Osteocyte (in vitro differentiated cells): ENCODE measurements around the gene KDM4B. TPM values are rescaled to one million over a fixed set of nuclear protein-coding genes. Genes with fewer than 3 reads are reported as not detected.
"Not testable (repeated sequence)": the region's sequence is repeated elsewhere in the genome, so short reads cannot be mapped to it uniquely, and the experiment has no call there.

Experiments used
- DNase-seq: peaks from one replicate; pipeline ENCODE4 v3.0.0; 2021; ENCODE audit warnings: mixed read lengths; ENCODE audit not compliant: unreplicated experiment; ENCODE audit errors: extremely low spot score
- H3K27ac Mint-ChIP-seq: one replicate; pipeline ENCODE4 v1.8.0; 2021; ENCODE audit warnings: mild to moderate bottlenecking, mixed read lengths; ENCODE audit not compliant: unreplicated experiment
- H3K27me3 Mint-ChIP-seq: one replicate; pipeline ENCODE4 v1.8.0; 2021; ENCODE audit warnings: mixed read lengths; ENCODE audit not compliant: unreplicated experiment
- H3K36me3 Mint-ChIP-seq: one replicate; pipeline ENCODE4 v1.8.0; 2021; ENCODE audit warnings: mixed read lengths; ENCODE audit not compliant: unreplicated experiment
- H3K4me1 Mint-ChIP-seq: one replicate; pipeline ENCODE4 v1.8.0; 2021; ENCODE audit warnings: mixed read lengths; ENCODE audit not compliant: unreplicated experiment
- H3K4me3 Mint-ChIP-seq: one replicate; pipeline ENCODE4 v1.8.0; 2021; ENCODE audit warnings: mild to moderate bottlenecking, moderate library complexity, mixed read lengths; ENCODE audit not compliant: unreplicated experiment
- H3K9me3 Mint-ChIP-seq: one replicate; pipeline ENCODE4 v1.8.0; 2021; ENCODE audit warnings: mixed read lengths; ENCODE audit not compliant: unreplicated experiment
- total RNA-seq: library from RNA; stranded (reverse); gene quantifications from 2 replicates; pipeline ENCODE4 v1.2.1, GENCODE V29; 2021
- TF ChIP-seq, protein P1 (sequence below): fragments of 200-600 bp; sonication (generic); IDR thresholded peaks from 2 replicates; pipeline ENCODE4 v1.5.0; 2021; ENCODE audit warnings: antibody characterized with exemption, mild to moderate bottlenecking, moderate library complexity

Gene KDM4B
- total RNA-seq, 1 donor from 2014 or later: 49.0 TPM

GRCh38 chr19:5026706-5027273 is 57.9 kb downstream of the KDM4B start:
- DNase-seq: no peak
- H3K4me1 Mint-ChIP-seq: peaks cover 40% of the 10 kb centered on the region

GRCh38 chr19:5028229-5028886 is 59.4 kb downstream of the KDM4B start:
- Mint-ChIP-seq H3K36me3 (no peaks in the 10 kb centered on the region), H3K4me3 (no peak overlapping the region), H3K27me3 (no peaks in the 10 kb centered on the region), H3K9me3 (no peaks in the 10 kb centered on the region), H3K4me1 (peaks cover 38% of the 10 kb centered on the region), H3K27ac (no peak overlapping the region)
- no peak for DNase-seq
- TF ChIP-seq, protein P1, sequence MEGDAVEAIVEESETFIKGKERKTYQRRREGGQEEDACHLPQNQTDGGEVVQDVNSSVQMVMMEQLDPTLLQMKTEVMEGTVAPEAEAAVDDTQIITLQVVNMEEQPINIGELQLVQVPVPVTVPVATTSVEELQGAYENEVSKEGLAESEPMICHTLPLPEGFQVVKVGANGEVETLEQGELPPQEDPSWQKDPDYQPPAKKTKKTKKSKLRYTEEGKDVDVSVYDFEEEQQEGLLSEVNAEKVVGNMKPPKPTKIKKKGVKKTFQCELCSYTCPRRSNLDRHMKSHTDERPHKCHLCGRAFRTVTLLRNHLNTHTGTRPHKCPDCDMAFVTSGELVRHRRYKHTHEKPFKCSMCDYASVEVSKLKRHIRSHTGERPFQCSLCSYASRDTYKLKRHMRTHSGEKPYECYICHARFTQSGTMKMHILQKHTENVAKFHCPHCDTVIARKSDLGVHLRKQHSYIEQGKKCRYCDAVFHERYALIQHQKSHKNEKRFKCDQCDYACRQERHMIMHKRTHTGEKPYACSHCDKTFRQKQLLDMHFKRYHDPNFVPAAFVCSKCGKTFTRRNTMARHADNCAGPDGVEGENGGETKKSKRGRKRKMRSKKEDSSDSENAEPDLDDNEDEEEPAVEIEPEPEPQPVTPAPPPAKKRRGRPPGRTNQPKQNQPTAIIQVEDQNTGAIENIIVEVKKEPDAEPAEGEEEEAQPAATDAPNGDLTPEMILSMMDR: no peak

More at GRCh38 chr19:5026706-5027273, 57.9 kb downstream of the KDM4B start:
- TF ChIP-seq, protein P1: peak; percentile 36
- H3K27me3 Mint-ChIP-seq: no peaks in the 10 kb centered on the region
- no peaks in the 10 kb centered on the region for H3K36me3 Mint-ChIP-seq
- H3K27ac Mint-ChIP-seq: peak overlapping the region; percentile 38
- no peak overlapping the region for H3K4me3 Mint-ChIP-seq
- H3K9me3 Mint-ChIP-seq: no peaks in the 10 kb centered on the region

GRCh38 chr19:5029596-5029995 is 60.7 kb downstream of the KDM4B start:
- not testable (repeated sequence) for DNase-seq, H3K27ac Mint-ChIP-seq, H3K27me3 Mint-ChIP-seq, H3K36me3 Mint-ChIP-seq, H3K4me3 Mint-ChIP-seq, H3K9me3 Mint-ChIP-seq
- peaks cover 41% of the 10 kb centered on the region for H3K4me1 Mint-ChIP-seq
- TF ChIP-seq, protein P1: peak; percentile 70

GRCh38 chr19:5030136-5030820 is 61.4 kb downstream of the KDM4B start:
- H3K27me3 Mint-ChIP-seq: no peaks in the 10 kb centered on the region
- peak overlapping the region; percentile 23 for H3K27ac Mint-ChIP-seq
- H3K4me1 Mint-ChIP-seq: peaks cover 43% of the 10 kb centered on the region
- H3K4me3 Mint-ChIP-seq: no peak overlapping the region
- no peak for DNase-seq
- TF ChIP-seq, protein P1: no peak
- no peaks in the 10 kb centered on the region for H3K9me3 Mint-ChIP-seq
- peaks cover 6% of the 10 kb centered on the region for H3K36me3 Mint-ChIP-seq

- TF ChIP-seq, protein P1: no peak
- H3K27ac Mint-ChIP-seq: no peak overlapping the region
- peaks cover 48% of the 10 kb centered on the region for H3K4me1 Mint-ChIP-seq
- DNase-seq: no peak
- no peaks in the 10 kb centered on the region for H3K9me3 Mint-ChIP-seq
- no peaks in the 10 kb centered on the region for H3K27me3 Mint-ChIP-seq
- no peak overlapping the region for H3K4me3 Mint-ChIP-seq
- peaks cover 6% of the 10 kb centered on the region for H3K36me3 Mint-ChIP-seq
Measured at GRCh38 chr19:5030822-5031221, 61.9 kb downstream of the KDM4B start.
